ENCODE data around the gene EIF2AK3.
"Not testable (repeated sequence)": the region's sequence is repeated elsewhere in the genome, so short reads cannot be mapped to it uniquely, and the experiment has no call there.

The EIF2AK3 gene

GRCh38 chr2:88654714-88655113, 27.4 kb upstream of the EIF2AK3 start:
- no peak overlapping the region for H3K4me3 ChIP-seq (ENCODE audit: low read depth, low read length)
- TF ChIP-seq, protein P1, sequence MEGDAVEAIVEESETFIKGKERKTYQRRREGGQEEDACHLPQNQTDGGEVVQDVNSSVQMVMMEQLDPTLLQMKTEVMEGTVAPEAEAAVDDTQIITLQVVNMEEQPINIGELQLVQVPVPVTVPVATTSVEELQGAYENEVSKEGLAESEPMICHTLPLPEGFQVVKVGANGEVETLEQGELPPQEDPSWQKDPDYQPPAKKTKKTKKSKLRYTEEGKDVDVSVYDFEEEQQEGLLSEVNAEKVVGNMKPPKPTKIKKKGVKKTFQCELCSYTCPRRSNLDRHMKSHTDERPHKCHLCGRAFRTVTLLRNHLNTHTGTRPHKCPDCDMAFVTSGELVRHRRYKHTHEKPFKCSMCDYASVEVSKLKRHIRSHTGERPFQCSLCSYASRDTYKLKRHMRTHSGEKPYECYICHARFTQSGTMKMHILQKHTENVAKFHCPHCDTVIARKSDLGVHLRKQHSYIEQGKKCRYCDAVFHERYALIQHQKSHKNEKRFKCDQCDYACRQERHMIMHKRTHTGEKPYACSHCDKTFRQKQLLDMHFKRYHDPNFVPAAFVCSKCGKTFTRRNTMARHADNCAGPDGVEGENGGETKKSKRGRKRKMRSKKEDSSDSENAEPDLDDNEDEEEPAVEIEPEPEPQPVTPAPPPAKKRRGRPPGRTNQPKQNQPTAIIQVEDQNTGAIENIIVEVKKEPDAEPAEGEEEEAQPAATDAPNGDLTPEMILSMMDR (IDR thresholded peaks at IDR 0.05; ENCODE audit: low read depth, low read length, missing control alignments), result no peak
- no peak for DNase-seq (ENCODE audit: low read depth)

- TF ChIP-seq, protein P1 (IDR thresholded peaks at IDR 0.05; ENCODE audit: low read depth, low read length, missing control alignments), result no peak
- H3K4me3 ChIP-seq (ENCODE audit: low read depth, low read length), result no peak overlapping the region
- no peak for DNase-seq (ENCODE audit: low read depth)
These were observed 24.4 kb upstream of the EIF2AK3 start for GRCh38 chr2:88651646-88652045.

GRCh38 chr2:88645291-88645882, 18.1 kb upstream of the EIF2AK3 start:
- not testable (repeated sequence) for DNase-seq (ENCODE audit: low read depth); H3K4me3 ChIP-seq (ENCODE audit: low read depth, low read length)

- TF ChIP-seq, protein P1 (IDR thresholded peaks at IDR 0.05; ENCODE audit: low read depth, low read length, missing control alignments), result no peak
- DNase-seq (ENCODE audit: low read depth), result no peak
- H3K4me3 ChIP-seq (ENCODE audit: low read depth, low read length), result no peak overlapping the region
These were observed 15.0 kb upstream of the EIF2AK3 start for GRCh38 chr2:88642278-88642677.

GRCh38 chr2:88641330-88641729, 14.1 kb upstream of the EIF2AK3 start:
- H3K4me3 ChIP-seq (ENCODE audit: low read depth, low read length), result no peak overlapping the region
- TF ChIP-seq, protein P1 (IDR thresholded peaks at IDR 0.05; ENCODE audit: low read depth, low read length, missing control alignments), result no peak
- DNase-seq (ENCODE audit: low read depth), result no peak

- no peak for DNase-seq (ENCODE audit: low read depth)
- H3K4me3 ChIP-seq (ENCODE audit: low read depth, low read length), result no peak overlapping the region
- TF ChIP-seq, protein P1 (IDR thresholded peaks at IDR 0.05; ENCODE audit: low read depth, low read length, missing control alignments), result no peak
These were observed 12.6 kb upstream of the EIF2AK3 start for GRCh38 chr2:88639865-88640264.

DNA sequence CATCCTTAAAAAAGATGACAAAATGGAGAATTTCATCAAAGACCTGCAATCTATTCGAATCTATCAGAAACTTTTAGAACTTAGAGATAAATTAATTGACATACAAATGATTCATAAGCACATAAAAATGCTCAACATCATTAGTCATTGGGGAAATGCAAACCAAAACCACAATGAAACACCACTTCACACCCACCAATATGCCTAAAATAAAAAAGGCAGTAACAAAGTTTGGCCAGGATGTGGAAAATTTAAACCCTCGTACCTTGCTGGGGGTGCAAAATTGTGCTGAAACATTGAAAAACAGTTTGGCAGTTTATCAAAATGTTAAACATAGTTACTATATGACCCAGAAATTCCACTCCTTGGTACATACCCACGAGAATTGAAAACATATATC, 11.5 kb upstream of the EIF2AK3 start:
- no peak overlapping the region for H3K4me3 ChIP-seq (ENCODE audit: low read depth, low read length)
- DNase-seq (ENCODE audit: low read depth), result no peak
- TF ChIP-seq, protein P1 (IDR thresholded peaks at IDR 0.05; ENCODE audit: low read depth, low read length, missing control alignments), result no peak

All from GM12864 (cell line).